COLO668 (cell line): Measurements from ENCODE around the gene HMCN2.
A peak's percentile ranks its signal among the peaks of the same experiment; 100 is the strongest.

Experiments
- DNase-seq: peaks from one replicate; lab custom pipeline; 2025; ENCODE audit not compliant: unreplicated experiment; lab: John Stamatoyannopoulos, UW

Gene HMCN2

GRCh38 chr9:130265431-130266235 lies at the start of gene HMCN2:
Gene HMCN2, plus strand, starts transcription at chr9:130265760. Its CDS starts 119 bp downstream, at chr9:130265879.
- no peak for DNase-seq

- DNase-seq, result no peak
These were observed 47.7 kb upstream of the HMCN2 start for GRCh38 chr9:130217838-130218237.

GRCh38 chr9:130219661-130220096 lies 45.9 kb upstream of the HMCN2 start:
- no peak for DNase-seq

GRCh38 chr9:130220352-130220751 lies 45.2 kb upstream of the HMCN2 start:
- no peak for DNase-seq

GRCh38 chr9:130222833-130223232 lies 42.7 kb upstream of the HMCN2 start:
- no peak for DNase-seq

GRCh38 chr9:130225071-130225470 lies 40.5 kb upstream of the HMCN2 start:
- DNase-seq, result no peak

- DNase-seq, result no peak
These were observed 40.0 kb upstream of the HMCN2 start for GRCh38 chr9:130225586-130225985.

- no peak for DNase-seq
These were observed 39.4 kb upstream of the HMCN2 start for GRCh38 chr9:130226112-130226511.

- no peak for DNase-seq
These were observed 37.7 kb upstream of the HMCN2 start for GRCh38 chr9:130227833-130228232.

GRCh38 chr9:130229759-130230158 lies 35.8 kb upstream of the HMCN2 start:
- no peak for DNase-seq

- no peak for DNase-seq
These were observed 34.9 kb upstream of the HMCN2 start for GRCh38 chr9:130230631-130231030.

GRCh38 chr9:130232899-130233586 lies 32.5 kb upstream of the HMCN2 start:
- DNase-seq, result no peak

GRCh38 chr9:130233587-130233945 lies 32.0 kb upstream of the HMCN2 start:
- no peak for DNase-seq

GRCh38 chr9:130234340-130235260 lies 31.0 kb upstream of the HMCN2 start:
- DNase-seq, result no peak

GRCh38 chr9:130235558-130236435 lies 29.8 kb upstream of the HMCN2 start:
- peak; percentile 42 for DNase-seq

- no peak for DNase-seq
These were observed 29.0 kb upstream of the HMCN2 start for GRCh38 chr9:130236436-130236985.

- DNase-seq, result no peak
These were observed 28.5 kb upstream of the HMCN2 start for GRCh38 chr9:130237076-130237475.

- no peak for DNase-seq
These were observed 27.6 kb upstream of the HMCN2 start for GRCh38 chr9:130237763-130238524.

- DNase-seq, result no peak
These were observed 26.2 kb upstream of the HMCN2 start for GRCh38 chr9:130239363-130239695.
